Astrocyte (in vitro differentiated cells and primary cell): ENCODE measurements around the gene PCARE.

ENCODE experiments used
- CTCF ChIP-seq: IDR thresholded peaks from 2 replicates; pipeline ENCODE4 v1.5.1; 2011; ENCODE audit warnings: low read depth, mild to moderate bottlenecking, inconsistent platforms, low read length, moderate library complexity; ENCODE audit not compliant: insufficient read depth
- EZH2 ChIP-seq: IDR thresholded peaks from 2 replicates; pipeline ENCODE4 v1.6.1; 2012; ENCODE audit warnings: mild to moderate bottlenecking, low read length, inconsistent platforms; ENCODE audit not compliant: insufficient read depth

DNA sequence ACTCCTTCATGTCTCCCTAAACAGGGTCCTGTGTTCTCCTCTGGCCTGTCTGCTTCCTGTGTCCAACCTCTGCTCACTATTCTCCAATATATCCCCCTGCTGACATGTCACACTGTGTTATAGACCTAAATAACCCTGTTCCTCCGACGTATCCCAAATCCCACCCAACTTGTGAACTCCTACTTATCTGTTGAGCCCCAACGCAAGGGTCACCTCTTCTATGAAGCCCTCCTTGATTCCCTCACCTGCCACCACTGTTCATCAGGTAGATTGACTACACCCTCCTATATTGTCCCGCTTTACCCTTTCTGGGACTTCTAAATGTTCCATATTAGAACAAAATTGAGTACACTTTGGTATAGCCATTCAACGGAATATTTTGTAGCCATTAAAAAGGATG, 42.1 kb downstream of the PCARE start:
- TF ChIP-seq EZH2 (no peak), CTCF (no peak)
